Stimulated activated naive CD8-positive, alpha-beta T cell treated with anti-CD3 and anti-CD28 coated beads, Interleukin-15, Interleukin-2, amounts not matched to agents 100 ng/mL and 50 ng/mL, for 24 hours (primary cell): ENCODE measurements around the gene VIPR2.
"Not testable (repeated sequence)": the region's sequence is repeated elsewhere in the genome, so short reads cannot be mapped to it uniquely, and the experiment has no call there.

Source experiments
- H3K27ac Mint-ChIP-seq: one replicate; pipeline ENCODE4 v1.8.0; 2021; ENCODE audit warnings: mild to moderate bottlenecking, mixed read lengths
- H3K27me3 Mint-ChIP-seq: one replicate; pipeline ENCODE4 v1.8.0; 2021; ENCODE audit warnings: mixed read lengths
- H3K36me3 Mint-ChIP-seq: one replicate; pipeline ENCODE4 v1.8.0; 2021; ENCODE audit warnings: low read depth, mixed read lengths
- H3K4me1 Mint-ChIP-seq: one replicate; pipeline ENCODE4 v1.8.0; 2021; ENCODE audit warnings: low read depth, mixed read lengths
- H3K4me3 Mint-ChIP-seq: one replicate; pipeline ENCODE4 v1.8.0; 2021; ENCODE audit warnings: mild to moderate bottlenecking, mixed read lengths
- H3K9me3 Mint-ChIP-seq: one replicate; pipeline ENCODE4 v1.8.0; 2021; ENCODE audit warnings: mixed read lengths

VIPR2 gene

GRCh38 chr7:159015081-159015453 is 129.6 kb downstream of the VIPR2 start:
- H3K36me3 Mint-ChIP-seq: no peaks in the 10 kb centered on the region
- no peak overlapping the region for H3K4me3 Mint-ChIP-seq
- H3K27ac Mint-ChIP-seq: no peak overlapping the region
- H3K9me3 Mint-ChIP-seq: no peaks in the 10 kb centered on the region
- H3K27me3 Mint-ChIP-seq: peaks cover 6% of the 10 kb centered on the region
- peaks cover 16% of the 10 kb centered on the region for H3K4me1 Mint-ChIP-seq

GRCh38 chr7:159014297-159015062 is 130.2 kb downstream of the VIPR2 start:
- Mint-ChIP-seq H3K36me3 (no peaks in the 10 kb centered on the region), H3K27me3 (peaks cover 6% of the 10 kb centered on the region), H3K9me3 (no peaks in the 10 kb centered on the region), H3K4me3 (no peak overlapping the region), H3K4me1 (peaks cover 16% of the 10 kb centered on the region), H3K27ac (no peak overlapping the region)

- Mint-ChIP-seq H3K27ac (no peak overlapping the region), H3K27me3 (peaks cover under 1% of the 10 kb centered on the region), H3K4me1 (peaks cover 11% of the 10 kb centered on the region), H3K4me3 (no peak overlapping the region), H3K36me3 (no peaks in the 10 kb centered on the region), H3K9me3 (no peaks in the 10 kb centered on the region)
These were observed 130.8 kb downstream of the VIPR2 start for GRCh38 chr7:159013825-159014289.

GRCh38 chr7:159013181-159013690 is 131.4 kb downstream of the VIPR2 start:
- Mint-ChIP-seq H3K36me3 (no peaks in the 10 kb centered on the region), H3K27me3 (no peaks in the 10 kb centered on the region), H3K27ac (no peak overlapping the region), H3K4me1 (peaks cover 7% of the 10 kb centered on the region), H3K4me3 (no peak overlapping the region), H3K9me3 (no peaks in the 10 kb centered on the region)

- Mint-ChIP-seq H3K36me3 (no peaks in the 10 kb centered on the region), H3K27me3 (no peaks in the 10 kb centered on the region), H3K4me3 (no peak overlapping the region), H3K4me1 (peaks cover 3% of the 10 kb centered on the region), H3K9me3 (no peaks in the 10 kb centered on the region), H3K27ac (no peak overlapping the region)
These were observed 132.2 kb downstream of the VIPR2 start for GRCh38 chr7:159012353-159013069.

GRCh38 chr7:159011722-159012022 is 133.0 kb downstream of the VIPR2 start:
- no peak overlapping the region for H3K4me3 Mint-ChIP-seq
- no peaks in the 10 kb centered on the region for H3K36me3 Mint-ChIP-seq
- H3K27ac Mint-ChIP-seq: no peak overlapping the region
- no peaks in the 10 kb centered on the region for H3K27me3 Mint-ChIP-seq
- H3K9me3 Mint-ChIP-seq: no peaks in the 10 kb centered on the region
- no peaks in the 10 kb centered on the region for H3K4me1 Mint-ChIP-seq

GRCh38 chr7:159010937-159011721 is 133.5 kb downstream of the VIPR2 start:
- no peaks in the 10 kb centered on the region for H3K9me3 Mint-ChIP-seq
- no peak overlapping the region for H3K4me3 Mint-ChIP-seq
- H3K36me3 Mint-ChIP-seq: no peaks in the 10 kb centered on the region
- no peaks in the 10 kb centered on the region for H3K4me1 Mint-ChIP-seq
- H3K27ac Mint-ChIP-seq: no peak overlapping the region
- H3K27me3 Mint-ChIP-seq: no peaks in the 10 kb centered on the region

- H3K36me3 Mint-ChIP-seq: no peaks in the 10 kb centered on the region
- H3K27ac Mint-ChIP-seq: no peak overlapping the region
- H3K9me3 Mint-ChIP-seq: no peaks in the 10 kb centered on the region
- H3K4me1 Mint-ChIP-seq: peaks cover 2% of the 10 kb centered on the region
- no peaks in the 10 kb centered on the region for H3K27me3 Mint-ChIP-seq
- H3K4me3 Mint-ChIP-seq: no peak overlapping the region
These were observed 134.3 kb downstream of the VIPR2 start for GRCh38 chr7:159010411-159010810.

GRCh38 chr7:159009951-159010350 is 134.7 kb downstream of the VIPR2 start:
- Mint-ChIP-seq H3K4me3 (no peak overlapping the region), H3K27ac (no peak overlapping the region), H3K9me3 (no peaks in the 10 kb centered on the region), H3K4me1 (peaks cover 4% of the 10 kb centered on the region), H3K27me3 (no peaks in the 10 kb centered on the region), H3K36me3 (no peaks in the 10 kb centered on the region)

GRCh38 chr7:159008417-159008816 is 136.2 kb downstream of the VIPR2 start:
- no peaks in the 10 kb centered on the region for H3K27me3 Mint-ChIP-seq
- H3K4me3 Mint-ChIP-seq: no peak overlapping the region
- H3K9me3 Mint-ChIP-seq: no peaks in the 10 kb centered on the region
- H3K36me3 Mint-ChIP-seq: no peaks in the 10 kb centered on the region
- no peak overlapping the region for H3K27ac Mint-ChIP-seq
- peaks cover 16% of the 10 kb centered on the region for H3K4me1 Mint-ChIP-seq

GRCh38 chr7:159007996-159008389 is 136.7 kb downstream of the VIPR2 start:
- no peaks in the 10 kb centered on the region for H3K27me3 Mint-ChIP-seq
- H3K4me1 Mint-ChIP-seq: peaks cover 17% of the 10 kb centered on the region
- H3K4me3 Mint-ChIP-seq: no peak overlapping the region
- no peaks in the 10 kb centered on the region for H3K36me3 Mint-ChIP-seq
- H3K27ac Mint-ChIP-seq: no peak overlapping the region
- no peaks in the 10 kb centered on the region for H3K9me3 Mint-ChIP-seq

- H3K27ac Mint-ChIP-seq: no peak overlapping the region
- no peak overlapping the region for H3K4me3 Mint-ChIP-seq
- no peaks in the 10 kb centered on the region for H3K36me3 Mint-ChIP-seq
- H3K27me3 Mint-ChIP-seq: no peaks in the 10 kb centered on the region
- no peaks in the 10 kb centered on the region for H3K9me3 Mint-ChIP-seq
- H3K4me1 Mint-ChIP-seq: peaks cover 17% of the 10 kb centered on the region
These were observed 137.2 kb downstream of the VIPR2 start for GRCh38 chr7:159007364-159007995.

GRCh38 chr7:159006610-159007130 is 138.0 kb downstream of the VIPR2 start:
- Mint-ChIP-seq H3K4me1 (peaks cover 17% of the 10 kb centered on the region), H3K9me3 (no peaks in the 10 kb centered on the region), H3K27me3 (peaks cover under 1% of the 10 kb centered on the region), H3K36me3 (no peaks in the 10 kb centered on the region), H3K4me3 (no peak overlapping the region), H3K27ac (no peak overlapping the region)

GRCh38 chr7:159006022-159006609 is 138.6 kb downstream of the VIPR2 start:
- H3K27me3 Mint-ChIP-seq, H3K27ac Mint-ChIP-seq, H3K4me3 Mint-ChIP-seq, H3K9me3 Mint-ChIP-seq, H3K36me3 Mint-ChIP-seq: not testable (repeated sequence)
- peaks cover 17% of the 10 kb centered on the region for H3K4me1 Mint-ChIP-seq
